Measurements from ENCODE around the gene PROCR. TPM values are rescaled to one million over a fixed set of nuclear protein-coding genes. Genes with fewer than 3 reads are reported as not detected.
"Not testable (repeated sequence)": the region's sequence is repeated elsewhere in the genome, so short reads cannot be mapped to it uniquely, and the experiment has no call there.

PROCR gene
- total RNA-seq, 4 donors from 2014 or later = 18.3 to 74.7 (median 38.1) TPM

- Histone ChIP-seq H3K27me3 (no peaks in the 10 kb centered on the region), H3K27ac (replicated peaks in 1 of 4) (no peak overlapping the region), H3K4me1 (peaks cover 0 to 7% (median 5%) of the 10 kb centered on the region in 4 donors), H3K4me3 (no peak overlapping the region), H3K9me3 (no peaks in the 10 kb centered on the region), H3K36me3 (peaks cover 0 to 20% (median 12%) of the 10 kb centered on the region in 4 donors)
- TF ChIP-seq EP300 (IDR thresholded peaks at IDR 0.05) (no peak), POLR2A (IDR thresholded peaks at IDR 0.05; ENCODE audit: low read depth) (no peak), CTCF (IDR thresholded peaks at IDR 0.05) (no peak), POLR2AphosphoS5 (IDR thresholded peaks at IDR 0.05) (no peak)
- intact Hi-C loops (cut with DNase I) = no loop called here
- no peak for DNase-seq (ENCODE audit: extremely low spot score)
- 95% methylated on average over 11 of the region's 11 CpGs for WGBS
Measured at GRCh38 chr20:35179292-35180212, 7.7 kb downstream of the PROCR start.

DNA sequence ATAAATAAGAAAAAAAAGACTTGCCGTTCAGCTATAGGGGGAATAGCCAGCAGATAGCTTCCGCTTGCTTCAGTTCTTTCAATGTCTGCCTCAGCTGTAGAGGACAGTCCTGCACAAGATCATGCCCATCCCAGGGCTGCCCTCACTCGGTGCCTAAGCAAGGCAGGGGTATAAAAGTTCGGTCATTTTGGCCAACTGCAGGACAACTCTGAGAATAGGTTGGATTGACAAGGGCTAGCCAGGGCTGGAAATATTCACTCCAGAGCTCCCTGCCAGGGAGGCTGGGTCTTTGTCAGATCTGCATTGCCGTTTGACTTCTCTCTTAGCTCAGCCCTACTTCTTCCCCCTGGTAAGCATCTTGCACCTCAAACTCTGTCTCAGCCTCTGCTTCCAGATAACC is 8.4 kb downstream of the PROCR start:
- H3K4me1 ChIP-seq = no peaks in the 10 kb centered on the region
- intact Hi-C loops (cut with DNase I) = no loop called here
- no peak overlapping the region for H3K27ac ChIP-seq (replicated peaks in 1 of 4)
- no peaks in the 10 kb centered on the region for H3K27me3 ChIP-seq
- H3K4me3 ChIP-seq = no peak overlapping the region
- WGBS = 92% methylated on average over 5 of the region's 5 CpGs
- TF ChIP-seq POLR2AphosphoS5 (IDR thresholded peaks at IDR 0.05) (no peak), POLR2A (IDR thresholded peaks at IDR 0.05; ENCODE audit: low read depth) (no peak), EP300 (IDR thresholded peaks at IDR 0.05) (no peak), CTCF (IDR thresholded peaks at IDR 0.05) (no peak)
- H3K9me3 ChIP-seq = no peaks in the 10 kb centered on the region
- H3K36me3 ChIP-seq = peaks cover 0 to 20% (median 12%) of the 10 kb centered on the region in 4 donors
- no peak for DNase-seq (ENCODE audit: extremely low spot score)

- intact Hi-C loops (cut with DNase I) = no loop called here
Measured at GRCh38 chr20:35181731-35182130, 9.9 kb downstream of the PROCR start.

GRCh38 chr20:35186691-35187289 is 14.9 kb downstream of the PROCR start:
- H3K9me3 ChIP-seq; H3K27ac ChIP-seq (replicated peaks in 1 of 4); H3K4me3 ChIP-seq; DNase-seq (ENCODE audit: extremely low spot score); H3K27me3 ChIP-seq; intact Hi-C loops (cut with DNase I); H3K36me3 ChIP-seq: not testable (repeated sequence)
- 89% methylated on average over 10 of the region's 10 CpGs for WGBS
- H3K4me1 ChIP-seq = peaks cover 0 to 14% (median 10%) of the 10 kb centered on the region in 4 donors

More at GRCh38 chr20:35181731-35182130, 9.9 kb downstream of the PROCR start:
- no peak overlapping the region for H3K27ac ChIP-seq (replicated peaks in 1 of 4)
- peaks cover 0 to 10% (median 2%) of the 10 kb centered on the region in 4 donors for H3K36me3 ChIP-seq
- DNase-seq (ENCODE audit: extremely low spot score) = no peak
- H3K4me1 ChIP-seq = no peaks in the 10 kb centered on the region
- TF ChIP-seq CTCF (IDR thresholded peaks at IDR 0.05) (no peak), POLR2A (IDR thresholded peaks at IDR 0.05; ENCODE audit: low read depth) (no peak), POLR2AphosphoS5 (IDR thresholded peaks at IDR 0.05) (no peak), EP300 (IDR thresholded peaks at IDR 0.05) (no peak)
- H3K4me3 ChIP-seq = no peak overlapping the region
- no peaks in the 10 kb centered on the region for H3K27me3 ChIP-seq
- H3K9me3 ChIP-seq = no peaks in the 10 kb centered on the region

GRCh38 chr20:35187584-35188190 is 15.8 kb downstream of the PROCR start:
- 48% methylated on average over 5 of the region's 5 CpGs for WGBS
- H3K4me3 ChIP-seq = no peak overlapping the region
- intact Hi-C loops (cut with DNase I) = no loop called here
- no peak overlapping the region for H3K27ac ChIP-seq (replicated peaks in 1 of 4)
- DNase-seq (ENCODE audit: extremely low spot score) = no peak
- peaks cover 0 to 5% (median 0%) of the 10 kb centered on the region in 4 donors for H3K36me3 ChIP-seq
- H3K27me3 ChIP-seq = no peaks in the 10 kb centered on the region
- no peaks in the 10 kb centered on the region for H3K9me3 ChIP-seq
- no peak for TF ChIP-seq EP300 (IDR thresholded peaks at IDR 0.05)
- TF ChIP-seq POLR2A (IDR thresholded peaks at IDR 0.05; ENCODE audit: low read depth) = no peak
- no peak for TF ChIP-seq POLR2AphosphoS5 (IDR thresholded peaks at IDR 0.05)
- TF ChIP-seq CTCF (IDR thresholded peaks at IDR 0.05) = no peak
- H3K4me1 ChIP-seq = peaks cover 0 to 18% (median 10%) of the 10 kb centered on the region in 4 donors

DNA sequence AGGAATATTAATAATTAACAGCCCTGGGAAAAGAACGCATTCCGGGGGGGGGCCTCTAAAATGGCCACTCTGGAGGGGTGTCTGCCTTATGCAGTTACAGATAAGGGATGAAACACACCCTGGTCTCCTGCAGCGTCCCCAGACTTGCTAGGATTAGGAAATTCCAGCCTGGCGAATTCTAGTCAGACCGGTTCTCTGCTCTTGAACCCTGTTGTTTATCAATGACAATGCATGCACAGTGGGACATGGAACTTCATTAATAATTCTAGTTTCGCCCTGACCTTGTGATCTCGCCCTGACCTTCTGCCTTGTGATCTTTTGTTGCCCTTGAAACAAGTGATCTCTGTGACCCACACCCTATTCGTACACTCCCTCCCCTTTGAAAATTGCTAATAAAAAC is 17.4 kb downstream of the PROCR start:
- intact Hi-C loops (cut with DNase I); H3K9me3 ChIP-seq; DNase-seq (ENCODE audit: extremely low spot score); H3K36me3 ChIP-seq; H3K27ac ChIP-seq (replicated peaks in 1 of 4); H3K4me3 ChIP-seq; H3K27me3 ChIP-seq: not testable (repeated sequence)
- WGBS = 83% methylated on average over 8 of the region's 8 CpGs
- peaks cover 0 to 18% (median 10%) of the 10 kb centered on the region in 4 donors for H3K4me1 ChIP-seq

All from esophagus muscularis mucosa (tissue), 4 donors.